ENCODE data around the gene IL1RAPL1. TPM values are rescaled to one million over a fixed set of nuclear protein-coding genes. Genes with fewer than 3 reads are reported as not detected.

IL1RAPL1 gene
- total RNA-seq, 1 experiment from 2014 or later: not detected

DNA sequence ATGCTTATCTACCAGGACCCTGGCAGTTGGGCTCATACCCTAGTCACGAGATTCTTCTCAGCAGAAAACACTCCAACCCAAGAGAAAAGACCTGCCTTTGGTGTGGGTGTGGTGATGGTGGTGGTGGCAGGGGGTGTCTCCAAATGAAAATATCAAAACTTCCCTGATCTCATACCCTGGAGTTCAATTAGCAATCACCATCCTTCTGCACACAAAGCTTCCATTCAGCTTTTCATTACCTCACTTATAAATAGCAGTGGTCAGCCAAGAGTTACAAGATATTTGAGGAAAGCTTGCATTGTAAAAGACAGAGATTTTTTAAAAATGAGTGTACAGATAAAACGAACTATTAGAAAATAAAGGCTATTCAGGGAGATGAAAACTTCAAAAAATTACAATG is 1047.3 kb downstream of the IL1RAPL1 start:
- TF ChIP-seq CTCF (IDR thresholded peaks at IDR 0.05; ENCODE audit: unreplicated experiment): no peak
- CTCF ChIA-PET: no interaction called here
- Mint-ChIP-seq H3K27ac (ENCODE audit: unreplicated experiment) (peak overlapping the region; percentile 80), H3K9me3 (ENCODE audit: low read depth, unreplicated experiment) (no peaks in the 10 kb centered on the region), H3K36me3 (ENCODE audit: insufficient read depth, unreplicated experiment) (no peaks in the 10 kb centered on the region), H3K4me1 (ENCODE audit: low read depth, unreplicated experiment) (peaks cover 17% of the 10 kb centered on the region), H3K4me3 (ENCODE audit: low read depth, unreplicated experiment) (no peak overlapping the region), H3K27me3 (ENCODE audit: unreplicated experiment) (no peaks in the 10 kb centered on the region)
- BruUV-seq (replicated peaks): no TSS peak
- intact Hi-C loops (cut with micrococcal nuclease; ENCODE audit: unreplicated experiment): no loop called here
- peak; percentile 20 for DNase-seq

GRCh38 chrX:29636331-29636730 is 1049.1 kb downstream of the IL1RAPL1 start:
- CTCF ChIA-PET: interaction anchor here (0.7 kb wide), 1 partner anchor 38 kb away, joined by 3 read pairs; no protein-coding TSS in a partner anchor
- TF ChIP-seq CTCF (IDR thresholded peaks at IDR 0.05; ENCODE audit: unreplicated experiment): no peak
- H3K4me1 Mint-ChIP-seq (ENCODE audit: low read depth, unreplicated experiment): peaks cover 17% of the 10 kb centered on the region
- no peaks in the 10 kb centered on the region for H3K36me3 Mint-ChIP-seq (ENCODE audit: insufficient read depth, unreplicated experiment)
- intact Hi-C loops (cut with micrococcal nuclease; ENCODE audit: unreplicated experiment): no loop called here
- H3K4me3 Mint-ChIP-seq (ENCODE audit: low read depth, unreplicated experiment): no peak overlapping the region
- BruUV-seq (replicated peaks): no TSS peak
- H3K9me3 Mint-ChIP-seq (ENCODE audit: low read depth, unreplicated experiment): no peaks in the 10 kb centered on the region
- no peaks in the 10 kb centered on the region for H3K27me3 Mint-ChIP-seq (ENCODE audit: unreplicated experiment)
- DNase-seq: no peak
- H3K27ac Mint-ChIP-seq (ENCODE audit: unreplicated experiment): no peak overlapping the region

DNA sequence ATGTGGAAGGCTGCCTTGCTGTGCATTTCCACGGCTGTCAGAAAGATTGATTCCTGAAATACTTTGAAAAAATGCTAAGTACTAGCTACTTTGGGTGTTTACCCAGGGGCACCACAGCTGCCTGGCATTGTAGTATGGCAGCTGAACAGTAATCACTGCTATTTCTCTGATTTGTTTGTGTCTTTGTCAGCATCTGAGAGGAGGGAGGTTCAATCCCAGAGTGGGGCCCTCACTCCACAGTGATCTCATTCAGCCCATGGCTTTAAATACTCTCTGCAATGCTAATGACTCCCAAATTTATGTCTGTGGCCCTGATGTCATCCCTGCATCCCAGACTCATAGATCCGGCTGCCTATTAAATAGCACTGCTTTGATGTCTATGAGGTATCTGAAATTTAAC is 1052.9 kb downstream of the IL1RAPL1 start:
- intact Hi-C loops (cut with micrococcal nuclease; ENCODE audit: unreplicated experiment): no loop called here
- BruUV-seq (replicated peaks): no TSS peak
- no peaks in the 10 kb centered on the region for H3K27me3 Mint-ChIP-seq (ENCODE audit: unreplicated experiment)
- H3K4me1 Mint-ChIP-seq (ENCODE audit: low read depth, unreplicated experiment): peaks cover 2% of the 10 kb centered on the region
- no peak for TF ChIP-seq CTCF (IDR thresholded peaks at IDR 0.05; ENCODE audit: unreplicated experiment)
- H3K4me3 Mint-ChIP-seq (ENCODE audit: low read depth, unreplicated experiment): no peak overlapping the region
- H3K9me3 Mint-ChIP-seq (ENCODE audit: low read depth, unreplicated experiment): no peaks in the 10 kb centered on the region
- CTCF ChIA-PET: no interaction called here
- no peaks in the 10 kb centered on the region for H3K36me3 Mint-ChIP-seq (ENCODE audit: insufficient read depth, unreplicated experiment)
- no peak overlapping the region for H3K27ac Mint-ChIP-seq (ENCODE audit: unreplicated experiment)
- DNase-seq: no peak

- Mint-ChIP-seq H3K4me3 (ENCODE audit: low read depth, unreplicated experiment) (no peak overlapping the region), H3K36me3 (ENCODE audit: insufficient read depth, unreplicated experiment) (no peaks in the 10 kb centered on the region), H3K4me1 (ENCODE audit: low read depth, unreplicated experiment) (peaks cover 6% of the 10 kb centered on the region), H3K27me3 (ENCODE audit: unreplicated experiment) (no peaks in the 10 kb centered on the region), H3K27ac (ENCODE audit: unreplicated experiment) (no peak overlapping the region), H3K9me3 (ENCODE audit: low read depth, unreplicated experiment) (peaks cover 4% of the 10 kb centered on the region)
- TF ChIP-seq CTCF (IDR thresholded peaks at IDR 0.05; ENCODE audit: unreplicated experiment): no peak
- CTCF ChIA-PET: no interaction called here
- intact Hi-C loops (cut with micrococcal nuclease; ENCODE audit: unreplicated experiment): no loop called here
- DNase-seq: no peak
- BruUV-seq (replicated peaks): no TSS peak
These were observed 1054.2 kb downstream of the IL1RAPL1 start for GRCh38 chrX:29641461-29641860.
